Measurements from ENCODE around the gene C1orf53.
"Not testable (repeated sequence)": the region's sequence is repeated elsewhere in the genome, so short reads cannot be mapped to it uniquely, and the experiment has no call there.

C1orf53 gene

GRCh38 chr1:197924516-197925123, 22.2 kb downstream of the C1orf53 start:
- no peak overlapping the region for H3K27ac ChIP-seq (ENCODE audit: low read depth, low read length)
- no peaks in the 10 kb centered on the region for H3K9me3 ChIP-seq (ENCODE audit: control insufficient read depth, insufficient read depth, low read depth, low read length)
- H3K27me3 ChIP-seq (ENCODE audit: control insufficient read depth, insufficient read depth, low read length), result peaks cover 84% of the 10 kb centered on the region
- no peak overlapping the region for H3K4me3 ChIP-seq (ENCODE audit: low read depth, low read length)
- peaks cover 6% of the 10 kb centered on the region; the same call in 1 of the 2 replicates for H3K4me1 ChIP-seq (ENCODE audit: control insufficient read depth, insufficient read depth, low read length)
- no peaks in the 10 kb centered on the region for H3K36me3 ChIP-seq (ENCODE audit: control insufficient read depth, insufficient read depth, low read length)
- no peak overlapping the region for H3K9ac ChIP-seq (ENCODE audit: low read length)

DNA sequence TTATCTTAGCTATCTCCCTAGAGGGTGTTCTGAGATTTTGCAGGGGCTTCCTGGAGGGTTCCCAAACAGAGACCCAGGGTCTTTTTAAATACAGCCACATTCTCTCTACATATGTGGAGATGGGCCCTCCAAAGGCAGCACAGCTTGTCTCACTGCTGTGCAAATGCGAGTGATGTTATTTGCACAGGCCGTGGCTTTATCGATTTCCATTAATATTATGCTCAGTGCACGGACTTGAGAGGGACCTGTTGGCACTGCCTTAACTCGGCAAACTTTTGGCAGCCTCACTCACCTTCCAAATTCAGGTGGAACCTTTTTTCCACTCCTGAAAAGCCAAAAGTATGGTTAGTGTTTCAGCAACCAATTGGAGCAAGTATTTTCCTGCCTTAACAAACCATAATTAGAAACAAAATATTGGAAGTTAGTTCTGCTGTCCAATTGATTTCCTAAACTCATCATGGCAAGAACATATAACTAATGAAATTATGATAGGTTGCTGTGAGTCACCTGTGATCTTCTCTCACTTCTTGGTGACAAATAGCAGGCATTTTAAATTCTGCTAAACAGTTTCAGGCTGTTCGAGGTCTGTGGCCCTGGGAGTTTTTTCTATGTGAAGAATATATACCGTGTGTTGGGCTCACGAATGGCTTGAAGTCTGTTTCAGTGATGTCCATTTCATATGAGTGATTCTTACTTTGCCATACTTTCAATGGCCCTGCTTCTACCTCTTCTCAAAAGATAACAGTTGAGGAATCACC, 25.7 kb downstream of the C1orf53 start:
- Histone ChIP-seq H3K9ac (ENCODE audit: low read length) (no peak overlapping the region), H3K4me1 (ENCODE audit: control insufficient read depth, insufficient read depth, low read length) (no peaks in the 10 kb centered on the region), H3K27ac (ENCODE audit: low read depth, low read length) (no peak overlapping the region), H3K36me3 (ENCODE audit: control insufficient read depth, insufficient read depth, low read length) (no peaks in the 10 kb centered on the region), H3K27me3 (ENCODE audit: control insufficient read depth, insufficient read depth, low read length) (peaks cover 49% of the 10 kb centered on the region), H3K9me3 (ENCODE audit: control insufficient read depth, insufficient read depth, low read depth, low read length) (no peaks in the 10 kb centered on the region), H3K4me3 (ENCODE audit: low read depth, low read length) (no peak overlapping the region)

DNA sequence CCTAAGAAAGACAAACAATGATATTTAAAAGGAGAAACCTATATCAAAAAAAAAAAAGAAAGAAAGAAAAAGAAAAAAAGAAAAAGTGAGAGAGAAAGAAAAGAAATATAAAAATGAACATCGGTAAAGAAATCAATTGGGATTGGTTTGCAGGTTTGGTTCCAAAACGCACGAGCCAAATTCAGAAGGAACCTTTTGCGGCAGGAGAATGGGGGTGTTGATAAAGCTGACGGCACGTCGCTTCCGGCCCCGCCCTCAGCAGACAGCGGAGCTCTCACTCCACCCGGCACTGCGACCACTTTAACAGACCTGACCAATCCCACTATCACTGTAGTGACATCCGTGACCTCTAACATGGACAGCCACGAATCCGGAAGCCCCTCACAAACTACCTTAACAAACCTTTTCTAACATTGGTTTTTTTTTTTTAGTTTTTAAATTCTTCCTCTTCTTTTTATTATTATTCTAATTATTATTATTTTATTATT, 26.5 kb downstream of the C1orf53 start:
- Histone ChIP-seq H3K36me3 (ENCODE audit: control insufficient read depth, insufficient read depth, low read length) (no peaks in the 10 kb centered on the region), H3K9ac (ENCODE audit: low read length) (no peak overlapping the region), H3K4me3 (ENCODE audit: low read depth, low read length) (peak overlapping the region; percentile 57)

GRCh38 chr1:197933016-197933415, 30.6 kb downstream of the C1orf53 start:
- Histone ChIP-seq H3K9ac (ENCODE audit: low read length) (no peak overlapping the region), H3K4me1 (ENCODE audit: control insufficient read depth, insufficient read depth, low read length) (no peaks in the 10 kb centered on the region), H3K36me3 (ENCODE audit: control insufficient read depth, insufficient read depth, low read length) (no peaks in the 10 kb centered on the region), H3K4me3 (ENCODE audit: low read depth, low read length) (no peak overlapping the region), H3K9me3 (ENCODE audit: control insufficient read depth, insufficient read depth, low read depth, low read length) (no peaks in the 10 kb centered on the region), H3K27me3 (ENCODE audit: control insufficient read depth, insufficient read depth, low read length) (peaks cover 6% of the 10 kb centered on the region; the same call in 1 of the 2 replicates), H3K27ac (ENCODE audit: low read depth, low read length) (no peak overlapping the region)

More for the DNA sequence above, 26.5 kb downstream of the C1orf53 start:
- peaks cover 41% of the 10 kb centered on the region for H3K27me3 ChIP-seq (ENCODE audit: control insufficient read depth, insufficient read depth, low read length)
- H3K27ac ChIP-seq (ENCODE audit: low read depth, low read length), result no peak overlapping the region
- no peaks in the 10 kb centered on the region for H3K9me3 ChIP-seq (ENCODE audit: control insufficient read depth, insufficient read depth, low read depth, low read length)
- no peaks in the 10 kb centered on the region for H3K4me1 ChIP-seq (ENCODE audit: control insufficient read depth, insufficient read depth, low read length)

DNA sequence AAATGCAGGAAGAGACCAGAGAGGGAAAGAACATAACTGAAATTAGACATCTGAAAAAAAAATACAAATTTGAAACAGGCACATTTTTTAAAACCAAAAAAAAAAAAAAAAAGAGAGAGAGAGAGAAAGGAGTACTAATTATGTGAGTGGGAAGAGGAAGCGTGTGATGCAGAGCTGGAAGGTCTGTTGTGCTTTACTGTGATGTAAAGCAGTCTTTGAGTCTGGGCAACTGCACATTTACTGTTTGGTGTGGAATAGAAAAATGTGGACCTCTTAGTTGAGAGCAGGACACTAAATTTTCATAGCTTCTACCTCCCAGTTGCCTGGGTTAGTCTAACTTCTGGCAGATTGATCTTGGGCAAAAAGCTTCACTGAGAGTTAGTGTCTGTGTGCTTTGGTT, 31.2 kb downstream of the C1orf53 start:
- Histone ChIP-seq H3K27me3 (ENCODE audit: control insufficient read depth, insufficient read depth, low read length) (no peaks in the 10 kb centered on the region), H3K4me1 (ENCODE audit: control insufficient read depth, insufficient read depth, low read length) (no peaks in the 10 kb centered on the region), H3K36me3 (ENCODE audit: control insufficient read depth, insufficient read depth, low read length) (no peaks in the 10 kb centered on the region), H3K9ac (ENCODE audit: low read length) (no peak overlapping the region), H3K9me3 (ENCODE audit: control insufficient read depth, insufficient read depth, low read depth, low read length) (no peaks in the 10 kb centered on the region), H3K27ac (ENCODE audit: low read depth, low read length) (no peak overlapping the region), H3K4me3 (ENCODE audit: low read depth, low read length) (no peak overlapping the region)

- H3K9me3 ChIP-seq (ENCODE audit: control insufficient read depth, insufficient read depth, low read depth, low read length), result no peaks in the 10 kb centered on the region
- H3K9ac ChIP-seq (ENCODE audit: low read length), result no peak overlapping the region
- no peaks in the 10 kb centered on the region for H3K36me3 ChIP-seq (ENCODE audit: control insufficient read depth, insufficient read depth, low read length)
- no peak overlapping the region for H3K4me3 ChIP-seq (ENCODE audit: low read depth, low read length)
- H3K4me1 ChIP-seq (ENCODE audit: control insufficient read depth, insufficient read depth, low read length), result no peaks in the 10 kb centered on the region
- H3K27me3 ChIP-seq (ENCODE audit: control insufficient read depth, insufficient read depth, low read length), result no peaks in the 10 kb centered on the region
- no peak overlapping the region for H3K27ac ChIP-seq (ENCODE audit: low read depth, low read length)
Observed at GRCh38 chr1:197937381-197937780, 35.0 kb downstream of the C1orf53 start.

- Histone ChIP-seq H3K4me3 (ENCODE audit: low read depth, low read length) (no peak overlapping the region), H3K36me3 (ENCODE audit: control insufficient read depth, insufficient read depth, low read length) (no peaks in the 10 kb centered on the region), H3K27me3 (ENCODE audit: control insufficient read depth, insufficient read depth, low read length) (no peaks in the 10 kb centered on the region), H3K9me3 (ENCODE audit: control insufficient read depth, insufficient read depth, low read depth, low read length) (no peaks in the 10 kb centered on the region), H3K9ac (ENCODE audit: low read length) (no peak overlapping the region), H3K27ac (ENCODE audit: low read depth, low read length) (no peak overlapping the region), H3K4me1 (ENCODE audit: control insufficient read depth, insufficient read depth, low read length) (no peaks in the 10 kb centered on the region)
Observed at GRCh38 chr1:197937892-197938291, 35.5 kb downstream of the C1orf53 start.

- H3K36me3 ChIP-seq (ENCODE audit: control insufficient read depth, insufficient read depth, low read length), result not testable (repeated sequence)
Observed at GRCh38 chr1:197939159-197939980, 36.9 kb downstream of the C1orf53 start.

GRCh38 chr1:197942042-197942441, 39.6 kb downstream of the C1orf53 start:
- H3K4me1 ChIP-seq (ENCODE audit: control insufficient read depth, insufficient read depth, low read length), result no peaks in the 10 kb centered on the region
- no peak overlapping the region for H3K27ac ChIP-seq (ENCODE audit: low read depth, low read length)
- no peaks in the 10 kb centered on the region for H3K27me3 ChIP-seq (ENCODE audit: control insufficient read depth, insufficient read depth, low read length)
- no peaks in the 10 kb centered on the region for H3K36me3 ChIP-seq (ENCODE audit: control insufficient read depth, insufficient read depth, low read length)
- no peaks in the 10 kb centered on the region for H3K9me3 ChIP-seq (ENCODE audit: control insufficient read depth, insufficient read depth, low read depth, low read length)
- no peak overlapping the region for H3K4me3 ChIP-seq (ENCODE audit: low read depth, low read length)
- H3K9ac ChIP-seq (ENCODE audit: low read length), result no peak overlapping the region

More at GRCh38 chr1:197939159-197939980, 36.9 kb downstream of the C1orf53 start:
- H3K27ac ChIP-seq (ENCODE audit: low read depth, low read length); H3K4me3 ChIP-seq (ENCODE audit: low read depth, low read length); H3K9me3 ChIP-seq (ENCODE audit: control insufficient read depth, insufficient read depth, low read depth, low read length); H3K4me1 ChIP-seq (ENCODE audit: control insufficient read depth, insufficient read depth, low read length); H3K27me3 ChIP-seq (ENCODE audit: control insufficient read depth, insufficient read depth, low read length); H3K9ac ChIP-seq (ENCODE audit: low read length): not testable (repeated sequence)

DNA sequence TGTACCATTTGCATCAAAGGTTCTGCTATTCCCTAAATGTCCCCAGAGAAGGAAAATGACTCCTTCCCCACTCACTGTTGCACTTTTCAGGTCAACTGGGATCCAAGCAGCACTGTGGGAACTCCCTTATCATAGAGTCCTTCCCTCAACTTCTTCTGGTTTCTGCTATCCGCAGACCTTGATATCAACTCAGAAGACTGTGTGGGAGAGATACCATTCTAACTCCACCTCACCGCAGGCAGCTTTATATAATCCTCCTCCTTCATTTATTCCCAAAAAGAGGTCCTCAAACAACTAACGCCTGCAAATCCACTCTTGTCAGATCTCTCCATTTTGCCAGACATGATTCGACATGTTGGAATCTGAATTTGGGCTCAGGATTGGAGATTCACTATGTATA, 42.1 kb downstream of the C1orf53 start:
- H3K27me3 ChIP-seq (ENCODE audit: control insufficient read depth, insufficient read depth, low read length), result no peaks in the 10 kb centered on the region
- no peak overlapping the region for H3K9ac ChIP-seq (ENCODE audit: low read length)
- H3K4me3 ChIP-seq (ENCODE audit: low read depth, low read length), result no peak overlapping the region
- 0 out of 2 replicates have a peak, but pooled peaks cover 3% of the 10 kb centered on the region for H3K4me1 ChIP-seq (ENCODE audit: control insufficient read depth, insufficient read depth, low read length)
- H3K9me3 ChIP-seq (ENCODE audit: control insufficient read depth, insufficient read depth, low read depth, low read length), result no peaks in the 10 kb centered on the region
- no peaks in the 10 kb centered on the region for H3K36me3 ChIP-seq (ENCODE audit: control insufficient read depth, insufficient read depth, low read length)
- H3K27ac ChIP-seq (ENCODE audit: low read depth, low read length), result no peak overlapping the region
